IPS-15b (cell line): ENCODE measurements around the gene RBMY1B.
"Not testable (repeated sequence)": the region's sequence is repeated elsewhere in the genome, so short reads cannot be mapped to it uniquely, and the experiment has no call there.

Experiments used
- H3K27me3 ChIP-seq: one replicate; pipeline ENCODE4 v1.6.1; 2013; ENCODE audit warnings: low read length; ENCODE audit not compliant: control insufficient read depth, insufficient read depth
- H3K36me3 ChIP-seq: one replicate; pipeline ENCODE4 v1.6.1; 2013; ENCODE audit warnings: low read length; ENCODE audit not compliant: control insufficient read depth, insufficient read depth
- H3K4me1 ChIP-seq: one replicate; pipeline ENCODE4 v1.6.1; 2013; ENCODE audit warnings: mild to moderate bottlenecking, low read length; ENCODE audit not compliant: control insufficient read depth, insufficient read depth
- H3K4me3 ChIP-seq: one replicate; pipeline ENCODE4 v1.5.1; 2013; ENCODE audit warnings: low read depth, low read length
- H3K9ac ChIP-seq: one replicate; pipeline ENCODE4 v1.6.1; 2013; ENCODE audit warnings: low read depth, mild to moderate bottlenecking, low read length
- H3K9me3 ChIP-seq: one replicate; pipeline ENCODE4 v1.6.1; 2013; ENCODE audit warnings: mild to moderate bottlenecking, low read length; ENCODE audit not compliant: control insufficient read depth, insufficient read depth

The RBMY1B gene

DNA sequence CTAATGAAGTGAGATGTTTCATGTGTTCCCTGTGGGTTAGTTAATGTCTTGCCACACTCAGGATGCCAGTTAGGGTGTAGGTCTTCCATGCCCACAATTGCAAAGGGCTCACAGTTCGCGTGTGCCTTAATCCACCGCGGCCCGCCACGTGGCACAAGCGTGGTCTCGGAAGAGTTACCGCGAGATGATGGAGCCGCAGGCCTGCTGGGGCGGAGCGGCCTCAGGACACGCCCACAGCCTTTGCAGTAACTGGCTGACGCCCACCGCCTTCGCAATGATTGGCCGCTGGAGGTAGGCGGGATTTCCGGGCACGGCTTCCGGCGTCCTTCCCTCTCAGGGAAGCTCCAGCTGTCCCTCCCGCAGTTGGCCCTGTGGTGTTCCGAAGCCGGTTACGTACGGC, at the start of gene RBMY1B:
Gene RBMY1B (plus strand): TSS at position 301 of the 400 bp plus-strand sequence. CDS start 2,013 bp downstream, outside the sequence.
- not testable (repeated sequence) for H3K27me3 ChIP-seq, H3K9ac ChIP-seq, H3K9me3 ChIP-seq, H3K4me1 ChIP-seq, H3K4me3 ChIP-seq, H3K36me3 ChIP-seq

DNA sequence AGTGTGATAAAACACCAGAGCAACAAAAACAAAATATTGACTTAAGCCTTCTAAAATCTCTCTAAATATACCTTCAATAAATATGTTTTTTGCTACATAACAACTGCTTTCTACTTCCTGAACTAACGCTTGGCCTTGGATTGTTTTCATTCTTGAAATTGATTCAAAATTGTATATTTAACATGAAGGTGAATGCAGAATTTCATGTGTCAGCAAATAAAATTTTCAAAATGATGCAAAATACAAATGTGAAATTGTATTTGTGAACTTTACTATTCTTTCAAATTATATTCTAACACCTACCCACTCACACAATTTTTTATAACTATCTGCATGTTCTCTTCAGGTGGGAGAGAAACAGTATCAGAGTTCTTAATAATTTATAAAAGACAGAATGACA, 48.2 kb upstream of the RBMY1B start:
- not testable (repeated sequence) for H3K27me3 ChIP-seq, H3K36me3 ChIP-seq, H3K9me3 ChIP-seq, H3K4me3 ChIP-seq, H3K4me1 ChIP-seq, H3K9ac ChIP-seq

DNA sequence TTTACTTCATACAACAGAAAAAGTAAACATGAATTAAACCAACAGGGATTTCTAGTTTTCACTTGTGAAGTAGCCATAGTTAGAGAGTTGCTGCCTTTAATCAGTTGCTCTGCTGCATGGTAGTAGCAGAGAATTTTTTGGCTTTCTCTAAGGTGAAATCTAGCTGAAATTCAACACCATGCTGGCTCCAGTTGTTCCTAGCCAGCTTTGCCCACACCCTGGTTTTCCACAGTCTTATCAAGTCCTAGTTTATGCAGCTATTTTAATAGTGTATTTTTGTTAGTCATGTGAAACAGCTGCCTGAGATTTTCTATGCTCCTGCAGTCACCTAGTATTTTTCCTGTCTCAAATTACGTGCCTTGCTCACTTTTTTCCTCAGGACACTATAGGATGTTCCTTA, 28.2 kb upstream of the RBMY1B start:
- no peak overlapping the region for H3K9ac ChIP-seq
- H3K27me3 ChIP-seq: no peaks in the 10 kb centered on the region
- H3K9me3 ChIP-seq: no peaks in the 10 kb centered on the region
- no peaks in the 10 kb centered on the region for H3K36me3 ChIP-seq
- no peak overlapping the region for H3K4me3 ChIP-seq
- H3K4me1 ChIP-seq: no peaks in the 10 kb centered on the region

DNA sequence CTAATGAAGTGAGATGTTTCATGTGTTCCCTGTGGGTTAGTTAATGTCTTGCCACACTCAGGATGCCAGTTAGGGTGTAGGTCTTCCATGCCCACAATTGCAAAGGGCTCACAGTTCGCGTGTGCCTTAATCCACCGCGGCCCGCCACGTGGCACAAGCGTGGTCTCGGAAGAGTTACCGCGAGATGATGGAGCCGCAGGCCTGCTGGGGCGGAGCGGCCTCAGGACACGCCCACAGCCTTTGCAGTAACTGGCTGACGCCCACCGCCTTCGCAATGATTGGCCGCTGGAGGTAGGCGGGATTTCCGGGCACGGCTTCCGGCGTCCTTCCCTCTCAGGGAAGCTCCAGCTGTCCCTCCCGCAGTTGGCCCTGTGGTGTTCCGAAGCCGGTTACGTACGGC, 23.4 kb downstream of the RBMY1B start, which contains the start of gene RBMY1A1:
Gene RBMY1A1 (plus strand): TSS at position 301 of the 400 bp plus-strand sequence. CDS start 2,013 bp downstream, outside the sequence.
- not testable (repeated sequence) for H3K9me3 ChIP-seq, H3K9ac ChIP-seq, H3K27me3 ChIP-seq, H3K4me1 ChIP-seq, H3K36me3 ChIP-seq, H3K4me3 ChIP-seq

DNA sequence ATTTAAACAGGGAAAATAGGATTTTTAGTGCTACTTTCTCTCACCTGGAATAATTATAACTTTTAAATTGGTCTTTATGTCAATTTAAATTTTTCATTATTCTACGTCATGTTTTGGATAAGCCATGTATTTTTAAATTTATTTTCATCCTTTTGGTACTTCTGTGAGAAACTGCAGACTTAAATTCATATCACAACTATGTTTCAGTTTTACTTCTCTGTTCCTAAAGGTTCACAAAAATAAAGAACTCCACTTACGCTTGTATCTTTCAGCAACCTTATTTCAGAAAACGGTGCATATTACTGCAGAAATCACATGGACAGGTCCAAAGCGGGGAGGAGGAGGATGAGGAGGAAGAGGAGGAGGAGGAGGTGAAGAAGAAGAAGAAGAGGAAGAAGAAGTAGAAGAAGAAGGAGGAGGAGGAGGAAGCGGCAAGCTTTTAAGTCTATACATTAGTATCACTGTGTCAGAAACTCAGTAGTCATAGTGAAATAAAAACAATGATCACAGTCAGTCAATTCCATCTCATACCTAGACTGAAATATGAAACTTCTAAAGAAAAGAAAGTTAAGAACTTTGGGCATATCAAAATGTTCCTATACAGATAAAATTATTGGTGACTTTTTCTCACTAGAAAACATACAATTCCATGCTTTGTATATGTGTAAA, 48.3 kb downstream of the RBMY1B start:
- not testable (repeated sequence) for H3K36me3 ChIP-seq, H3K27me3 ChIP-seq, H3K9me3 ChIP-seq, H3K4me1 ChIP-seq, H3K9ac ChIP-seq, H3K4me3 ChIP-seq
